SKM-1 treated with dmso at 0.1 percent for 144 hours (cell line): ENCODE data around the gene NEBL.

Source experiments
- DNase-seq: peaks from one replicate; lab custom pipeline; 2025; ENCODE audit not compliant: unreplicated experiment; lab: John Stamatoyannopoulos, UW

Gene NEBL

DNA sequence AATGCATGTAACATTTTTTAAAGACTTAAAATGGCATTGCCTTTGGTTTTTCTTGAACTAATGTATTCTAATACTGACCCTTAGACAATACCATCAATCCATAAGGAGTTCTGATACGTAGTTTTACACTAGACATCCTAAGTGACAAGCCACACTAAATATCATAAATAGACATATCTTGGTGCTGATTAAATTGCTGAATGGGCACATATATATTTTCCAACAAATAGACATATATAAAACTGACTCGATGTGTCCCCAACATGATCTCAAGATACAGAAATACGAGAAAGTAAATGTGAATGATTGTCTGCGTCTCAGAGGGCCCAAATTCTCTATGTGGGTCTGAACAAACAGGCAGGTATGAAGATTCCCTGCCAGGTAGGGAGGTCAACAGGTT is 99.8 kb downstream of the NEBL start:
- DNase-seq, result no peak

DNA sequence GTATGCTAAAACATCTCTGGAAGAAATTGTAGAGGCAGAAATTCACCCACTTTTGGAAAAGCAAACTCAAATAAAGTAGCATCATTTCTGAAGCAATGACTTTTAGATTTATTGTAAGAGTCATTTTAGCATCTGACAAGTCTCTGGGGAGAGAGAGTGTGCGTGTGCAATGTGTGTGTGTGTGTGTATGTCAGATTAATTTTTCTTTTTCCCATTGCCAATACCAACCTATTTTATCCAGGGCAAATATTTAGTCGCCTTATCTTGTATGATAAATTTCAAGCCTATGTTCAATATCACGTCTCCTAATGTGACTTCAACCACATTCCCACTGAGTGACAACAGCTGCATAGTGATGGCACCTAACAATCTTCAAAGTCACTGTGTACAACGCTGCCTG is 101.7 kb downstream of the NEBL start:
- DNase-seq, result no peak

DNA sequence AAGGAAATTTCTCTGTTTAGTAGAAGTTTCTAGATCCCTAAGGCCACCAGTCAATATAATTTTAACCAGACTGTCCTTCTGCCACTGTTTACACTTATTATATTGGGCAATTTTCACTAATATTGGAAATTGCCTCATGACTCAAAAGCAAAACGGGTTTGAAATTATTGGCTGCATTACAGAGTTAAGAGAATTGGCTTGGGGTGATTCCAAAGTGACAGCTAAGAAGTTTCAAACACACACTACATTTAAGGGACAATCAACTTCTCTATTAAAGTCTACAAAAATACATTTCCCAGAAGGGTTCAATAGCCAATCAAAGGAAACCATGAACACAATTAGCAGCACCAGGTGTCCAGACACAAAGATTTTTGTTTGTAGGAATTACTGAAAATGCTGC is 111.9 kb downstream of the NEBL start:
- DNase-seq, result no peak

DNA sequence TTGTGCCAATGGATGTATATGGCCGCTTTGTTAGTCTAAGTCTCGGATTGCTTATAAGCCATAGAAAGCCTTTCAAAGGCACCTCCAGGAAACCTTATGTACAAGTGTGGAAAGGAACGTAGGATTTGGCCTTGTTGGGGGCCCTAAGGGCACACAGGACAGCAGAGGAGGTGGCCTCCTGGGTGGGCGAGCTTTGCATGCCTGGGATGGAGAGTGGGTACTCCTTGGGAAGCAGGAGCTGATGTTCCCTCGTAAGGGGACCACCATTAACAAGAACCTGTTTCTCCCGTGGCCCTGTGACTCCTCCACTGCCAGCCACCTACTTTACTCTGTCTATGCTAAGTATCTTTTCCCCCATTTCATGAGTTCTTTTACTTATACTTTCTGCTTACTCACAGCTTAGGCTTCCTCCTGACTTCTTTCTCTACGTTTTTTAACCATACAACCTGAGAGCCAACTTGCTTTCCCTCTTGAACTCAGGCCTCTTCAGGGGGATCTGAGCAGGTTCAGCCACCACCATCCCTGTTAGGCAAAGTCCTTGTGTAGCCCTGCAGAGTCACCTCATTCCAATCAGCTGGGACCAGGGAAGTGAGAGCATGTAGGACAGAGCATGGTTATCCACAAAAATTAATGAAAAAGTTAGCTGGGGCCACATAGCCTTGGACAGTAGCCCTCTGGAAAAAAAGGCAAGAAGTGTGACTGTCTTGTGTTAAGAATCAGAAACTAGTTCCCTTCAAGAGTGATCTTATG is 118.9 kb downstream of the NEBL start:
- DNase-seq, result no peak

DNA sequence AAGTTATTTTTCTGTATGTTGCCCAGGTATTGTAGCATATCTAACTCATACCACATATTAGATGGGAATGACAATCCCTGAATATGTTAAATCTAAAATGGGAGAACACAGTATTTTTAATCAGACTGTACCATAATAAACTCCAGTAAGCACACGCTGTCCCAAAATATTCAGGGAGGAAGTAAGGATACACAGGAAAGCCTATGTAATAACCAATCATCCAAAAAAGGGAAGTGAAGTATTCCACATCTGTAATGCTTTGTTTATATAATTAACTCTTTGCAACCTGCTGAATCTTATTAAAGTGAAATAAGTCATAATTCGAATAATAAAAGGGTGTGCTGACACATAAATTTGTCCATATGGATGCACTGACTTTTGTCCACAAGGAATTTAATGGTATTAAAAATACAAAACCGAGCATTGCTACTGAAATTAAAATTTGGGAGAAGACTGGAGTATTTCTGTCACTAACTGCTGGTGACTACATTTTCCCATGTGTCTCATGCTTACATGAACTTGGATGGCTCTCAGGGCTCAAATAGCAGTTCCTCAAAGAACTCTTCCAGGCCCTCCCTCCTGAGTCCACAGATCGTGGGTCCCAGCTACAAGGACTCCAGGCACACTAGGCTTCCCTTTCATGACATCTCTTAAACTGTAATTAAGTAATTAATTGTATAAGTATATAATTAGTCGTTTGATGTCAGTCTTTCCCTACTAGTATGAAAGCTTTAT is 120.6 kb downstream of the NEBL start:
- no peak for DNase-seq

DNA sequence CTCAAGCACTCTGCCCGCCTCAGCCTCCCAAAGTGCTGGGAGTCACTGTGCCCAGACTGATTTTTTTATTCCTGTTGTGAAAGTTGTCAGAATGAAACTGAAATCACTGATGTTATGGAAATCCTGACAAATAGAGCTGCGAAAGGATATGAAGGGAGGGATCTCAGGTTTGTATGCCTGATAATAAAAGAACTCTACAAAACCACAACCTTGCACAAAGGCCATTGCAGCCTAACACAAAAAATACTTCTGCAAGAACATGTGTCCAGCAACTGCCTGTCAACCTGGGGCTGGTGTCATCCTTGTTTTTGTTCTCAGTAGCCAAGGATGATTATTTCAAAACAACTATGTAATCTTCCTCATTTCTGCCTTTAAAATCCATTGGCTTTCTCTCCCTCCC is 126.1 kb downstream of the NEBL start:
- no peak for DNase-seq

DNA sequence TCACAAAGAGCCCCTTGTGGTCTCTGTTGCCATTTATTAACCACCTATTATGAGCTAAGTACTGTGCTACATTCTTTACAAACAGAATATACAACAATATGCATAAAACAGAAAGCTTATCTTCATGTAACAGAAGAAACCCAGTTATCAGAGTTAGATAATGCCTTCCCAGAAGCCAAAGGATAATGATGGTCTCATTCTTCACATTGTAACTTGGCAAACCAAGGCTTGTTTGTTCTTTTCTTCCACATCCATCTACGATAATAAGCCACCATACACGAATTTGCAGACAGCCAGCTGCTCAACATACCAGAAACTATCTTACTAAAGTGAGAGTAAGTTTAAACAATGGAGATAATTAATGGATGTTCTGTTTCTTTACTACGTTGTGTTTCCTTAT is 127.6 kb downstream of the NEBL start:
- no peak for DNase-seq

DNA sequence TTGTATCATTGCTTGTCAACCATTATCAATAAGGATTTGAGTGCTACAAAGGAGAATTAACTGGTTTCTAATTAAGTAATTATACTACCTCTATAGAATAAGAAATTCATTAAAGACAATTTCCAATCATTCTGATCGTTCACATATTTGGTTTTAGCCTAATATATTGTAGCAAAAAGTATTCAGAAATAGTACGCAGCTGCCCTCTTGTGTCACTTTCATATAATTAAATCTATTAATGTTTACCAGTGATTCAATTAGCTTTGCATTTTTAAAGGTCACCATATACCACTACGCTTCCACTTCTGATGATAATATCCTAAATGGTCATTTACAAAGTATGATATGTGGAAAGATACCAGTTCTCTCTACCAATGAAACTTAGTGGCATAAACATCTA is 128.3 kb downstream of the NEBL start:
- no peak for DNase-seq

DNA sequence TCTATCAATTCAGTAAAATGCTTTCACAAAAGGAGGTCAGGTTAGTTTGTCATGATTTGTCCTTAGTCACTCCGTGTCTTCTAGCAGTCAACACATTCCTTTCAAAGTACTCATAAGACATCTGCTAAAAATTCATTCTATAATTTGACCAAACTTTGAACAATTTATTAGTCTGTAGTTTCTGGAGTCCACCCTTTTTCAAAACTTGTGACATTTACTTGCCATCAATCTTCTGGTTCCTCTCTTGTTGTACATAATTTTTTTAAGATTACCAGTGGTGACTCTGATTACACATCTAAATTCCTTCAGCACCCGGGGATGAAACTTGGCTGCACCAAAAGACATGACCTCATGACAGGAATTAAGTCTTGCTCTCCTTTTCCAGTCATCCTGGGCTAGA is 130.1 kb downstream of the NEBL start:
- DNase-seq, result no peak

DNA sequence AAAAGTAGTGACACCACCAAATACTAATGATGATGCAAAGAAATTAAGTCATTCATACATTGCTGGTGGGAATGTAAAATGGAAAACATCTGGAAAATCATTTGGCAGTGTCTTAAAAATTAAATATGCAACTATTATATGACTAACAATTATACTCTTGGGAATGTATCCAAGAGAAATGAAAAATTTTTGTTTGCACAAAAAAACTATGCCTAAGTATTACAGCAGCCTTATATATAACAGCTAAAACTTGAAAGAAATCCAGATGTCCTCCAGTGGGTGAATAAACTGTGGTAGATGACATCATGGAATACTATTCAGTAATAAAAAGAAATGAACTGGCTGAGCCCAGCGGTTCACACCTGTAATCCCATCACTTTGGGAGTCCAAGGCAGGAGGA is 132.0 kb downstream of the NEBL start:
- no peak for DNase-seq

DNA sequence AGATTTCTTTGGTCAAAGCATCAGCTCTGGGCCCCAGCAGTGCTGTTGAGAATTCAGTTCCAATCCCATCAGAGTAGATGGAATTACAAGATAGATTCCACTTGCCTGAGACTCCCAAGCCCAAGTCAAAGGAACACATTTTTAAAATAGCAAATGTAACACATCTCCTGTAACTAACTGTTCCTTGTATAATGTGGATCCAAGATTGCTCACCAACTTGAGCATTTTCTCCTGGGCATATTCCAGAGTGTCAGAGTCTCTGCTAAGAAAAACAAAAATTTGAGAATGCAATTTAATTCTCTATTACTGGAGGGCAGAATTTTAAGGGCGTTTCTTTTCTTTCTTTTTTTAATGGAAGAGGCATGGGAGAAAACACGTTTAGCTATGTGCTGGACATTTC is 136.7 kb downstream of the NEBL start:
- no peak for DNase-seq

DNA sequence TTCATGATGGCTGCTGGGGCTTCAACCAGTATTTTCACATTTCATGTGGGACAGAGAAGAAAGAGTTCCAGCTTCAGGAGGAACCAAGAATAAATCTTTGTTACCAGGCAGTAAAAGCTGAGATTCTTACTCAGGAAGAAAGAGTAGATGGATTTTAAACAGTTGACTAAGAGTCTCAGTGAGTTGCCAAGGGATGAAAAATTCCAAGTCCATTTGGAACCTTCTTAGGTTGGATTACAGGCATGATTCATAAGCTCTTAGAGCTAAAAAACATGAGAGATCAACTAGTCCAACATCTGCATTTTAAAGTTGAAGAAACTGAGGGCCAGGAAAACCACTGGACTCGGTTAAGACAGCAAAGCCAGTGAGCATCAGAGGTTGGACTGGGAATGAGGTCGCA is 148.6 kb downstream of the NEBL start:
- DNase-seq, result no peak

DNA sequence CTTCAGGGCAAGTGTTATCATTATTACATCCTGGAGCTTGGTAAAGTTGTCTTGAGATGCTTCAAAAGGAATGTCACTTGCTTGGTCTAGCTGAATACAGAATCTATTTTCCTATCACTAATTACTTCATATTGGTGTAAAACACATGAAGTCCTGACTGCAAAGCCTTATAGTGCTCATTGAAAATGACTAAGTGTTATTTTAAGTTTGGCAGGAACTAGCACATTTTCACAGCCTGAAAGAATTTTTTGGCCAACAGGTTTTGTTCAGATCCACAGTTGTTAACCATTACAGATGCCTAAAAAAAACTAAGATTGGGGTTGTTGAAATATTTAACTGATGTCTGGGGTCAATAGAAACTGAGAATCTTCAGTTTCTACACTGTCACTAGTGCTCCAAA is 149.3 kb downstream of the NEBL start:
- DNase-seq, result no peak

DNA sequence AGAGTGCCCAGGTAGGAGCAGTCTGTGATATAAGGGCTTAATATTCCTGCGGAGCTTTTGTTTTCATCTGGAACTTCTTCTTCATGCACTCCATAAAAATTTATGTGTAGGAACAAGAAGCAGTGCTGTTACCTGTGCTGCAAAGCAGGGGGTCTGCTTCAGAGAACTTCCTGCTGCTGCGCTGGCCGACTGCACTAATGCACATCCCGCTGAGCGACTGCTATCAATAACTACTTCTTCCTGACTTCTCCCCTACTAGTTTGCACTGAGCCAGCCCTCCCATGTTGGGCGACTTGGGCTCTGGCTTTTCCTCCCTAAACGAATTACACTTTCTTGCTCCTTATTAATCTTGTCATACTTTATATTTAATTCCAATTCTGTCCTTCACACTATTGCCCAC is 150.3 kb downstream of the NEBL start:
- no peak for DNase-seq

DNA sequence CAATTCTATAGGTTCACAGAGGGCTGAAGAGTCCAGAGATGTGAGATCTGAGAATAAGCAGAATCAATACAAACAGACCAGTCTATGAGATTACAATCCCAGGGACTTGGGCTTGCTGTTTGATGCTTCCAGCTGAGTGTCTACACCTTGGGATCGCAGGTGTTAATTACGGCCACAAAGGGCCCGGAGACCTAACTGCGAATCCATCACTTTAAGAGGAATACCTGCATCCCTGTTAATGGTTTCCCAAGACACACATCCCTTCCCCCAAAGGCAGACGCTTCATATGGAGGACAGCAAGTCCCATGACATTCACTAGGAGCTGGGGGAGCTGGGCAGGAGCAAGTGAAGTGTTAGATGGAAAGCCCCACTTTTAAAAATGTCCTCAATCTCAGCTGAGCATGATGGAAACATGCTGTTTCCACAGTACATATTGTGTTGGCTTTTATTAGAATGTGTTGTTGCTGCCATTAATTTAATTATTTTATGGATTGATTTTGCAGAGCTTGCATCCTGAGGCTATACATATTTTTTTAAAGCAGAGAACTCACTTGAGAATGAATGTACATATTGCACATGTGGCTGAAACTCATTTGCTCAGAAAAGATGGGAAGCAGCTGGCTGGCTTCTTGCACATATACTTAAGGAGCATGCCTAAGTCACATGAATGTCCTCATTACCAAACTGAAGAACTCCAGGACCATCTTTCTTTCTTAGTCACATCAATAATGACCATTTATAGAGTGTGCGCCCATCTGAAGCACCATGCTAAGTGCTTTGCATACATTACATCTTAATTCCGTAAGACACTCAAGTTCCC is 151.3 kb downstream of the NEBL start:
- DNase-seq, result no peak

DNA sequence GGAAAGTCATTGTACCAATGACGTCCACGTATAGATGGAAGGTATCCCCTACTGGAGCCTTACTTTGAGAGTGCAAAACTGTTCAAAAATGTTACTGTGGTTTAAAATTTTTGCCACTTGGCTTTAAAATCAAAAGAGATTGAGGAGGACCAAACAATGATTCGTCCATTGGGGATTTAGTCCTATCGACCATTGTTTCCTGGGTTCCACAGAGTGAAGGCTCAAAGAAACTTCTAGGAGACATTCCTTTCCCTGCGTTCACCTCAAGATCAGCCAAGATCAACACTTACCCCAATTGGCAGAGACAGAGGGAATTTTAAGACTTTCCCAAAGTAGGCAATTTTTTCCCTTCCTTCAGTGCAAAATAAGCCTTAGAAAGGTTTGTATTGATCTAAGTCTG is 152.3 kb downstream of the NEBL start:
- no peak for DNase-seq

DNA sequence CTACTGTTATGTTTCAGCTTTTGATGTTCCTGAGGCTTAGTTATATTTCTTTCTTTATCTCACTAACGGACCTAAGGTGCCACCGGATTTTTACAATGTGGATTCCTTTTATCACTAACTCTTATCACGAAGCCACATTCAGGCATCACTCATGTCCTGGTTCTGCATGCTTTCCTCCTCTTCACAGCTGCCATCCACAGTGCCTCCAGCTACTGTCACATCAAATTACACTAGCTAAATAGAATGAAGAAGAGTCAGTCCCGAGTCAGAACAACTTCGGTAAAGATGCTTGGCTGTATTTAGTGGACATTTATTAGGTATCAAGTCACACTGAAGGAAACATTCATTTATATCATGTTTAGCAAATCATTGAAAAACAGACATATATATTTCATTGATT is 153.2 kb downstream of the NEBL start:
- no peak for DNase-seq

DNA sequence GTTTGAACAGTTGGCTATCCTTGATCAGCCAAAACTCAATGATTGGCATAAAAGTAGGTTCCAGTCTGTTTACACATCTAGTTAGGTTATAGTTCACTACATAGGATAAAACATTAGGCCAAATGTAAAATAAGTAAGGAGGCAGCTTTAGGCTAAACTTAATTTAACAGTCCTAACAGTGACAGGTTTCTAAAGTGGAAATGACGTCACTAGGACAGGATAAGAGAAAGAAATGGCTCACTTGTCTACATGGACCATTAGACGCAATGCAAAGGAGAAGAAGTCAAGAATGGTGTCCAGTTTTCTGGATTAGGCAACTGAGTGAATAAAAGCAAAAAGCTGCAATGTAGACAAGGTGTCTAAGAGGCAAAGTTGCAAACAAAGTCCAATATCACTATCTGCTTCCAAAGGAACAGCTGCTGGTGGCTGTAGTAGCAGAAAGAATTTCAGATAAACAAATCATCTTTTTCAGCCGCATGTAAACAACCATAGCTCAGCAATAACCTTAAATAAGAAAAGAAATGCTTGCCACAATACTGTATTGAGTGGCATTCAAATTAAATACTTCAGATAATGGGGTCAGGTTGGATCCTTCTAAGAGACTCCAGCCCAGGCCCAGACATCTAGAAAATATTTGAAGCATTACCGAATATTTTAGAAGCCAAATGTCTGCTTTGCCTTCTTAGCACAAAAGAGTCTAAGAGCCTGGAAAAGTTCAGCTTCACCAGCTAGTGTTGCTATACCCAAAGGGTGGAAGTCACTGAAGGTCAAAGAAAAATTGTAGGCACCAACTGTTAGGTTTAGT is 154.2 kb downstream of the NEBL start:
- no peak for DNase-seq

DNA sequence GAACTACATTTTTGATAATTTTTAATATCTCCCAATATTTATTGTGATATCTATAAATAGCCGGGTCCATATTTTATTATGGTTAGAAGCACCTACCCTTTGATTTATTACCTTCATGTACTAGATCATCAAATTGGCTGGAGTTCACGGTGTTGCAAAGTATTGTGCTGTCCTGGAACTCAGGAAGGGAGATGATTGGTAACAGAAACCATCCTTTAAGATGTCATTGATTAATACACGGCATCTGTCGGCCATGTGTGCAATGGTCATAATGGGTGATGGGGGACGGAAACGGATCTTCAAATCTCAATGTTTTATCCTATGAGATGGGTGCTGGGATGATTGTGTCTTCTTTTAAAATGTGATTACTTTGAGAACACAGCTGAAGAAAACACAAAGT is 157.0 kb downstream of the NEBL start:
- no peak for DNase-seq

DNA sequence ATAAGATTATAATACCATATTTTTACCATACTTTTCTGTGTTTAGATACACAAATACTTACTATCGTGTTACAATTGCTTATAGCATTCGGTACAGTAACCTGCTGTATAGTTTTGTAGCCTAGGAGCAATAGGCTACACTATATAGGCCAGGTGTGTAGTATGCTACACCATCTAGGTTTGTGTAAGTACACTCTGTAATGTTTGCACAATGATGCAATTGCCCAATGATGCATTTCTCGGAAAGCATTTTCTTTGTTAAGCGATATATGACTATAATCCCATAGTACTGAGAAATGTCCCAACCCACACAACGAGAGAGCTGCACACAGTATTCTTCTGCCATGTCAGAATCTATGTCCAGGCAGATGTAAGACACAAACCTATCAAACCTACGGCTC is 160.0 kb downstream of the NEBL start:
- no peak for DNase-seq
